Measurements from ENCODE around the gene ZBTB17.

The ZBTB17 gene

DNA sequence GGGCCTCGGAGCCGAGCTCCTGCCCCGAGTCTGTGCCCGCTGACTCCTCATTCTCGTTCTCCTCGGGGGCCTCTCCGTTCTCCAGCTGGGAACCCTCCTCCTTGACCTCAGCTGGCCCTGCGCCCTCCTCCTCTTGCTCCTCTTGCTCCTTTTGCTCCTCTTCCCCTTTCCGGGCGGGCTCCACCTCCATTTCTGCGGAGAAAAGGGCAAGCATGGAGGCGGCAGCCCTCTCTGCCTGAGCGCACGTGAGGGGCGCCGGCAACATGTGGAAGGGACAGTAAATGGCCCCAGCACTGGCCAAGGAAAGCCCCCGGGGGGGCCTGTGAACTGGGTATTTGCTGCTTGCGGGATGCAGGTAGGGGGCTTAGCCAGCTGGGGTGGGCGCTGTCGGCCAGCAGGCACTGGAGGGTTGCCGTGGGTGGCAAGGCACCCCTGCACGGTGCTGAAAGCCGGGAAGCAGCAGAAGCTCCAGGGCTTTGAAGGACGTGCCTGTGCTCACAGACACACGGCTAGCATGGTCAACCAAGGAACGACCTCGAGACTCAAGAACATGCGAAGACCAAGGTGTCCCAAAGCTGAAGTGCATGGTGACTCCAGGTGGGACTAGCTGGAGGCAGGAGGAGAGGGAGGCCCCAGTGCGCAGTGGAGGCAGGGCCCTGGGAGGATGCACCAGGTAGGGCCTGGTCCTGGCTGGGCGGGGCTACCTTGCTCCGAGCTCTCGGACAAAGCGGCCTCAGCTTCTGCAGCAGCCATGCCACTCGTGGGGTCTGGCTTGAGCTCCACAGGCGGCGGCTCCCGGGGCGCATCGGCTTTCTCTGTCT, 30.7 kb downstream of the ZBTB17 start:
- DNase-seq, result no peak

GRCh38 chr1:15944308-15945010, 31.4 kb downstream of the ZBTB17 start:
- DNase-seq, result no peak

DNA sequence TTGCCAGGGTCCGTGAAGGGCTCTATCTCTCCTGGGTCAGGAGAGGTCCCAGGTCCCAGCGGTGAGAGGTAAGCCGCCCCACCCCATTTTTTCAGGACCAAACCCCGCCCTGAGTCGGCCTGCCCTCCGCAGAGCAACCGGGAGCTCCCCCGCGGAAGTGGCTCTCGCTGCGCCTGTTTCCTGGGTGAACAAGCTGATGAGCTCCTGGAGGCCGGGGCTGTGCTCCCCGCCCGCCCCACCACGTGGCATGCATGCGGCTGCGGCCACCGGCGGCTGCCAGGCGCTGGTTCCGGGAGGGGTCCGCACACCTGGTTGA, 32.0 kb downstream of the ZBTB17 start:
- DNase-seq, result no peak

DNA sequence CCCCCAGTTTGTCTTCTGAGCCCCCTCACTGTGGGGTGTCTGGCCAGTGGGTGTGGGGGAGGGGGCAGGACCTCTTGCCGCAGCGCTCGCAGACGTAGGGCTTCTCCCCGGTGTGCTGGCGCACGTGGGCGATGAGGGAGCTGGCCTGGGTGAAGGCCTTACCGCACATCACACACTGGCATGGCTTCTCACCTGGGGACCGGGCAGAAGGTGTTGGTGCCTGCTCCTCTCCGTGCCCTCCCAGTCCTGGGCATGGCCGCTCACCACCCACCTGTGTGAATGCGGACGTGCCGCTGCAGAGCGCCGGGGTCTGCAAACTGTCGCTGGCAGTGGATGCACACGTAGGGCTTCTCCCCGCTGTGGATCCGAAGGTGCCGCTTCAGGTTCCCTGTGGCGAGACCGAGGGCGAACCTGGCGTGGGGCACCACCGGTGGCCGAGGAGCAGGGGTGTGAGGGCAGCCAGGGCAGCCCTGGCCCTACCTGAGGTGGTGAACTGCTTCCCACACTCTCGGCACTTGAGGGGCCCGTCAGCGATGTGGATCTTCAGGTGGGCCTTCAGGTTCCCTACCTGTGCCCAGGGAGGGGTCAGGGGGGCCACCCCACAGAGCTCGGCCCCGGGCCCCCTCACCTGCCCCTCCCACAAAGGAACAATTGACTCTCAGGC, 32.4 kb downstream of the ZBTB17 start:
- no peak for DNase-seq

DNA sequence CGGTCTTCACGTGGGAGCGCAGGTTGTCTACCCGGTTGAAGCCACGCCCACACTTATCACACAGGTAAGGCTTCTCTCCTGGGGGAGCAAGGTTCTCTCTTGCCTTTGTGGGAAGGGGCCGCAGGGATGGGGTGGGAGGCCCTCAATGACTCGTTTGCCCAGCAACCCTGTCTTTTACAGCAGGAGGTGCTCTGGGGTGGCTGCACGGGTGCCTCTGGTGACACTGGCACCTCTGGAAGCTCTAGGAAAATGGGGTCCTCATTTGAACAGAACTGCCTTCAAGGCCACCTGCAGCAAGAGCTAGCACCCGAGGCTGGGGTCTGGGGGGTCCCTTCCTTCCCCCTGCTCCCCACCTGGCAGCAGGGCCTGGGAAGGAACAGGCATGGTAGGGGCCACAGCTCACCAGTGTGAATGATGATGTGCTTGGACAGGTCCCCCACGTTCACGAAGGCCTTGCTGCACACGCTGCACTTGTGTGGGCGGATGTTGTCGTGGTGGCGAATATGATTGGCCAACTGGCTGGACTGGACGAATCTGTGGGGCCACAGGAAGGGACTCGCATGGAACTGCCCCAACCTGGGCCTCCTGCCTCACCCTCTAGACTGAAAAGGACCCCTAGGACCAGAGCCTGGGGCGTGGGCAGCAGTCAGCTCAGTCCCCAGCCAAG, 33.1 kb downstream of the ZBTB17 start:
- no peak for DNase-seq

- DNase-seq, result no peak
Observed at GRCh38 chr1:15941899-15942660, 33.8 kb downstream of the ZBTB17 start.

- DNase-seq, result no peak
Observed at GRCh38 chr1:15941044-15941840, 34.7 kb downstream of the ZBTB17 start.

DNA sequence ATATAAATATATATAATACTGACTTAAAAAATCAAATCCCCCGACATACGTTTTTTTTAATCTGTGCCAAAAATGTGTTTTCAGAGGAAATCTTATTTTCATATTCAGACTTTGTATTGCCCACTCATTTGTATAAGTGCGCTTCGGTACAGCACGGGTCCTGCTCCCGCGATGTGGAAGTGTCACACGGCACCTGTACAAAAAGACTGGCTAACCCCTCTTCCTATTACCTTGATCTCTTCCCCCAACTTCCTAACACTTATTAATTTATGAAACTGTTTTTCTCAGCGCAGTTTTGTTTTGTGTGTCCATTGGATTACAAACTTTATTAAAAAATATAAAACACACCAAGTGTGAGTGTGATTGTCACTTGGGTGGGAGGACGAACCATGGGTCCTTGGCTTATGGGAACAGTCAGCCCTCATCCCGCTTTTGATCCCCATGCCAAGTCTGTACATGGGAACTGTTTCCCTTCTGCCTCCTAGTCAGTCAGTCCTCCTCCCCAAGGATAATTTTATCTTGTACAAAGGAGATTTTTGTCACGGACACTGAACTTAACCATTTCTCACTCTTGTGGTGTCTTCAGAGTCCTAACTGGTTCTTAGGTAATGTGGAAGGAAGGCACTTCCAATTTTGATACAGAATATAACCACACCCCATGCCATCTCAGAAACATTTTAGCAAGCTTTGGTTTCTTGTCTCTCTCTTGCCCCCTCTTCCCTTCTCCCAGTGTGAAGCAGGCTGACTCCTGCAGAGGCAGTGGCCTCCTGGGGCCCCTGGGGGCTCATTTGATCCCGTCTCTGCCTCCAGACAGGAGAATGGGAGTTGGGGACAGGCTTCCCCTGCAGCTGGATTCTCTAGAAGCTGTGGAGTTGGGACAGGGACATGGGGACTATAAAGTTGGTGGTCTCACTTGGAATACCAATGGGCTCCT, 35.5 kb downstream of the ZBTB17 start:
- no peak for DNase-seq

GRCh38 chr1:15939181-15940109, 36.5 kb downstream of the ZBTB17 start:
- no peak for DNase-seq

- DNase-seq, result no peak
Observed at GRCh38 chr1:15938628-15939161, 37.2 kb downstream of the ZBTB17 start.

GRCh38 chr1:15937706-15938168, 38.2 kb downstream of the ZBTB17 start:
- no peak for DNase-seq

DNA sequence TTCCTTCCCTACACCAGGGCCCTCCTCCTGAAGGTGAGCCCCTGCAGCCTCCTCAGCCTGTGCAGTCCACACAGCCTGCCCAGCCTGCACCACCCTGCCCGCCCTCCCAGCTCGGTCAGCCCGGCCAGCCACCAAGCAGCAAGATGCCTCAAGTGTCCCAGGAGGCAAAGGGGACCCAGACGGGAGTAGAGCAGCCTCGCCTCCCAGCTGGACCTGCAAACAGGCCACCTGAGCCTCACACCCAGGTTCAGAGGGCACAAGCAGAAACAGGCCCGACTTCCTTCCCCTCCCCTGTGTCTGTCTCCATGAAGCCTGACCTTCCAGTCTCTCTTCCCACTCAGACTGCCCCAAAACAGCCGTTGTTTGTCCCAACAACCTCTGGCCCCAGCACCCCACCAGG, 38.8 kb downstream of the ZBTB17 start:
- no peak for DNase-seq

DNA sequence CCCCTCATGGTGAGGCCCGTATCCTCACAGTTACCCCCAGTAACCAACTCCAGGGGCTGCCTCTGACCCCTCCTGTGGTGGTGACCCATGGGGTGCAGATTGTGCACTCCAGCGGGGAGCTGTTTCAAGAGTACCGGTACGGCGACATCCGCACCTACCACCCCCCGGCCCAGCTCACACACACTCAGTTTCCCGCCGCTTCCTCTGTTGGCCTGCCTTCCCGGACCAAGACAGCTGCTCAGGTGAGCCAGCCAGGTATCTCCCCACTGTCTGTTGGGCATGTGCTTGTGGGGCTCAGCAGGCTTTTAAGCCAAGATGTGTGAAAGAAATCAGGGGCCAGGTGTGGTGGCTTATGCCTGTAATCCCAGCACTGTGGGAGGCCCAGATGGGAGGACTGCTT, 39.9 kb downstream of the ZBTB17 start:
- no peak for DNase-seq

DNA sequence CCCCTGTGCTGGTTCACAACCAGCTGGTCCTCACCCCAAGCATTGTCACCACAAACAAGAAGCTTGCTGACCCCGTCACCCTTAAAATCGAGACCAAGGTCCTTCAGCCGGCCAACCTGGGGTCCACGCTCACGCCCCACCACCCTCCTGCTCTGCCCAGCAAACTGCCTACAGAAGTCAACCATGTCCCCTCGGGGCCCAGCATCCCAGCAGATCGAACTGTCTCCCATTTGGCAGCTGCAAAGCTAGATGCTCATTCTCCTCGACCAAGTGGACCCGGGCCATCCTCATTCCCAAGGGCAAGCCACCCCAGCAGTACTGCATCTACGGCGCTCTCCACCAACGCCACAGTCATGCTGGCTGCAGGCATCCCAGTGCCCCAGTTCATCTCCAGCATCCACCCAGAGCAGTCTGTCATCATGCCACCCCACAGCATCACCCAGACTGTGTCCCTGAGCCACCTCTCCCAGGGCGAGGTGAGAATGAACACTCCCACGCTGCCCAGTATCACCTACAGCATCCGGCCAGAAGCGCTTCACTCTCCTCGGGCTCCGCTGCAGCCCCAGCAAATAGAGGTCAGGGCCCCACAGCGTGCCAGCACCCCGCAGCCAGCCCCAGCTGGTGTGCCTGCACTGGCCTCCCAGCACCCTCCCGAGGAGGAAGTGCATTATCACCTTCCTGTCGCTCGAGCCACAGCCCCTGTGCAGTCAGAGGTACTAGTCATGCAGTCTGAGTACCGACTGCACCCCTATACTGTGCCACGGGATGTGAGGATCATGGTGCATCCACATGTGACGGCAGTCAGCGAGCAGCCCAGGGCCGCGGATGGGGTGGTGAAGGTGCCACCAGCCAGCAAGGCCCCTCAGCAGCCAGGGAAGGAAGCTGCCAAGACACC, 40.6 kb downstream of the ZBTB17 start:
- DNase-seq, result no peak

- DNase-seq, result no peak
Observed at GRCh38 chr1:15934211-15935055, 41.5 kb downstream of the ZBTB17 start.

- DNase-seq, result no peak
Observed at GRCh38 chr1:15933684-15934083, 42.2 kb downstream of the ZBTB17 start.

GRCh38 chr1:15932612-15933011, 43.3 kb downstream of the ZBTB17 start:
- no peak for DNase-seq

Data from NCI-H446 treated with DMSO at 0.1 percent for 48 hours (cell line).